HG03460 (cell line): ENCODE measurements around the gene MYRF.
A peak's percentile ranks its signal among the peaks of the same experiment; 100 is the strongest.

Experiments
- ATAC-seq: cut with Tn5 transposase; IDR thresholded peaks from one replicate; pipeline ENCODE4 v1.9.1; 2021; ENCODE audit not compliant: unreplicated experiment

The MYRF gene

DNA sequence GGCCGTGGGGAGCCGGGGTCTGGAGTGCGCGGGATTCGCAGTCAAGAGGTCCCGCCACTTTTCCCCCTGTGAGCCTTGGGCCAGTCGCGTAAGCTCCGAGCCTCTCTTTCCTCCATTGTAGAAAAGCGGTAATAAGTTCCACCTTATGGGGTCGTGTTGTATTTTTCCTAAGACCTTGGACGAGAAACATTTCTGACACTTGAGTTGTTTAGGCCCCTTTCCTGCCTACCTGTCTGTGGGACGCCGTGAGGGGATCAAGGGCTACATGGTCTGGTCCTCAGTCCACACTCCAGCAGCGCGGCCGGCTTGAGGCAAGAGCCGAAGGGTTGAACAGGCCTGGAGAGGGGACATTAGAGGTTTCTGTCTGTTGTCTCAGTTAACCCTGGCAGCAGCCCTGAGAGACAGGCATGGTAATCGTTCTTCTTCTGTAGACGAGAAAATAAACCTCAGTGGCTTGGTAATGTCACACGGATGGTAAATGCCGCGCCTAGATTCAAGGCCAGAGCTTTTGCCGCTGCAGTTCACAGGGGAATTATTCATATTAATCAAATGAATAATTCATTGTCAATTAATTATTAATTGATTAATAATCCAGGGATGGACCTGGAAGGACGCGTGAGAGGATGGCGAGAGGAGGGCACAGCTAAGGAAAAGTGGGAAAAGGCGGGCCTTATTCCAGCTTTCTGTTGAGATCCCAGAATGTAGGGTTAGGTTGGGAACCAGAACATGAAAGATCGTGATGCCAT, 40.8 kb downstream of the MYRF start:
- ATAC-seq = no peak

GRCh38 chr11:61793829-61794204, 41.4 kb downstream of the MYRF start:
- no peak for ATAC-seq

DNA sequence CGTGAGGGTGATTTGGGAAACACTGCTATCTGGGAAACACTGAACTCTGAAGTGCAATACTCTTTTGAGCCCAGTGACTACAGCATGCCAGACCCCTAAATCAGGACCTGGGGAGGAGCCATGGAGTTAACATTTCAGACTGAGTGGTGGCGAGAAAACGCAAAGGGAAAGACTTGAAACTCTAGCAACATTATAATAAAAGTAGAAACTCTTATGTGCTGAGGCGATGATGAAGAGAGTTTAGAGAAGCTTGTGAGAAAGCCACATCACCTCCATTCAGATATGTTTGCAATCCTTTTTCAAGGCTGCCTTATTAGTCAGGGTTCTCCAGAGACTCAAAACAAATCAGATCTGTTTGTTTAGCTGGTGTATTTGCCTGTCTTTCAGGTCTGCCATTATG, 42.1 kb downstream of the MYRF start:
- ATAC-seq = no peak

DNA sequence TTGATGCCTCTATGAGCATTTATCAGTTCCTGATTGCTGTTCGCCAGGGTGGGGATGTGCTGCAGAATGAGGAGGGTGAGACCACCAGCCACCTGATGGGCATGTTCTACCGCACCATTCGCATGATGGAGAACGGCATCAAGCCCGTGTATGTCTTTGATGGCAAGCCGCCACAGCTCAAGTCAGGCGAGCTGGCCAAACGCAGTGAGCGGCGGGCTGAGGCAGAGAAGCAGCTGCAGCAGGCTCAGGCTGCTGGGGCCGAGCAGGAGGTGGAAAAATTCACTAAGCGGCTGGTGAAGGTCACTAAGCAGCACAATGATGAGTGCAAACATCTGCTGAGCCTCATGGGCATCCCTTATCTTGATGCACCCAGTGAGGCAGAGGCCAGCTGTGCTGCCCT, 43.0 kb downstream of the MYRF start:
- no peak for ATAC-seq

GRCh38 chr11:61795876-61796526, 43.6 kb downstream of the MYRF start:
- ATAC-seq = no peak

DNA sequence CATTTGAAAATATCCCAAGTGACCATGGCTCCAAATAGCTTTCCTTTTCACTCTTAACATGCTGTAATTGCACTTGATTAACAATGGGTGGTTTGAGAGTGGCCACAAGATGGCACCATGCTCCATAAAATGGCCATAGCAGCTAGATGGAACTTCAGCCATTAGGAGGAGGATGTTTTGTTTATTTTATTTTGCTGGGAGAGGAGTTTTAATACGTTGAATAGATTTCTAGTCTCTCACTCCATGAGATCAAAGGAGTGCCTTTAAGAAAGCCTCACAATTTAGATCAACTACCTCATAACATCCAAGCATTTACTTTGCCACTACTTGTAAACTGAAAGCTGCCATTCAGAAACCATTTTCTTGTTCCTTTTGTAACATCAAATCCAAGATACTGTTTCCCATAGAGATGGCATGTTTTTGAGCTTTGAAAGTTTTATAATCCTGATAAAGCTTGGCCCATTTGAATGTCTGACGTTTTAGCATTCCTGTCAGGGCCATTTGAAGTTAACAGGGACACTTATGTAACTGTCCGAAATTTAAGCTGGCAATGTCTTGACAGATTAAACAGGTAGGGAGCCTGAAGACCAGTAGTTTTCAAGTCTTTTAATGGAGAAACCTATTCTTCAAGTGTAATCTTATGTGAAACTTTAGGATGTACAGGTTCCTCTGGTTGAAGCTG, 45.0 kb downstream of the MYRF start:
- ATAC-seq = no peak

DNA sequence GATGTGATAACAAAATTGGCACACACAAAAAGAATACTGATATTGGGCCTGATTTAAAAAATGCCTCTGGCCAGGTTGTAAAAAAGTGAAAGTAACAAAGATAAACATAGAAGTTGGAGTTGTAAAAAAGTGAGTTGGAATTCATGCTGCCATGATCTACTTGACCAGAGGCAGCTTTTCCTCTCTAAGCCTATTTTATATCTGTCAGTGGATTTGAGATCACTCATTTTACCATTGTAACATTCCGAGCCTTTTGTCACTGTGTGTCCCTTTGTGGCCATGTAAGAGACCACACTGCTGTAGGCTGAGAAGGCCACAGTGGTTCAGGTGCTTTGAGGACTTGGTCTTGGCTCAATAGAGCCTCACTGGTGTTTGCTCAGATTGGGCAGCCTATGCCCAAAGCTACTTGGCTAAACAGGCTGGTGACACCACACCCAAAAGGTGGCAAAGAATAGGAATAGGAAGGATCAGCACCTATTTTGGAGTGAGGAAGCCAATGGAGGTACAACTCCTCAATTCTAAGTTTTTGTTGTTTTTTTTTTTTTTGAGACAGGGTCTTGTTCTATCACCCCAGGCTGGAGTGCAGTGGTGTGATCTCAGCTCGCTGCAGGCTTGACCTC, 47.3 kb downstream of the MYRF start:
- ATAC-seq = no peak

GRCh38 chr11:61800331-61801281, 48.2 kb downstream of the MYRF start:
- no peak for ATAC-seq

- ATAC-seq = no peak
Measured at GRCh38 chr11:61802605-61803004, 50.2 kb downstream of the MYRF start.

GRCh38 chr11:61803889-61804647, 51.6 kb downstream of the MYRF start:
- ATAC-seq = no peak

DNA sequence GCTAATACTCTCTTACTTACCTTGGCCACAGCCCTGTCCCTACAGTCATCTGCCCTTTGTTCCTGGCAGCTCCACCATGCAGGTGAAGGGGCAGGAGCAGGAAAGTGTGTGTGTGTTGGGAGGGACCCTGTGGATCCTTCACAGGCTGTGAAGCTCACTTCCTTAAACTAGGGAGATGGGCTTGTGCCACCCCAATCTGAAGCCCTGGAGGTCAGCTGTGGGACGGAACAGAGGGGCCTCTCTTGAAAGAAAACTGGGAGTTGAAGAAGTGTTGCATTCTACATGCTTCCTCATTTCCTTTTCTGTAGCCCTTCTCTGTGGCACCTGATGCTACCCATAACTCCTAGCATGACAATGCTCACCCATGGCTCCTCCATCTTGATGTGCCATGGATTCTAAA, 52.7 kb downstream of the MYRF start:
- no peak for ATAC-seq

- ATAC-seq = no peak
Measured at GRCh38 chr11:61806785-61807184, 54.3 kb downstream of the MYRF start.

DNA sequence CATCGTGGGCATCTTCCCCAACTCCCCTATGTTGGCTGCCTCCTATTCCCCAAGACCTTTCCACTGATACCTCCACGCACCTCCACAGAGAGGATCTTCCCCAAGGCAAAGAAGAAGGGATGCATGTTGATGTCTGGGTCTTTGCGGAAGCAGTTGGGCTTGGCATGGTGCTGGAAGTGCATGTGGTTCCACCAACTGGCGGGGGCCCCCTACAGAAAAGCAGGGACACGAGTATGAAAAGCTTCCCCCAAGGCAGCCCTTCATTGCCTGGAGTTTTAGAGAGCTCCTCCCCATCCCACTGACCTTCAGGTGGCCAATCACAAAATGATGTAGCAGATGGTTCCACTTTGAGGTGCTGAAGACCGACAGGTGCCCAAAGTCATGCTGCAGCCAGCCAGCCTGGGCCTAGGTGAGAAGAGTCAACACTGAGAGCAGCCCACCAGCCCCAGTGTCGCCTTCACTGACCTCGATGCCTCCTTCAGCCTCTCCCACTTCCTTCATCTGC, 58.3 kb downstream of the MYRF start:
- no peak for ATAC-seq

DNA sequence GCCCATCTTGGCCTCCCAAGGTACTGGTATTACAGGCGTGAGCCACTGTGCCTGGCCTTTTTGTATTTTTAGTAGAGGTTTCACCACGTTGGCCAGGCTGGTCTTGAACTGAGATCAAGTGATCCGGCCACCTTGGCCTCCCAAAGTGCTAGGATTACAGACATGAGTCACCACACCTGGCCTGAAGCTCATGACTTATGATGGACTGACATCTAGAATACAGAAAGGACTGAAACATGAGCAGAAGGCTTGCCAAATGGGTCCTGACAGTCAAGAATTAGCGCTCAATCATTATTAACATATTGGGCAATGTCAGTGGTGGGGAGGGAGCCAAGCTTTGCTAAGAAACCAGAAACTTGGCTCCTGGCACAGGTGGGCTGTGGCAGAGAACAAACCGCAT, 59.4 kb downstream of the MYRF start:
- ATAC-seq = no peak

- ATAC-seq = no peak
Measured at GRCh38 chr11:61812736-61813411, 60.4 kb downstream of the MYRF start.

- no peak for ATAC-seq
Measured at GRCh38 chr11:61814247-61814957, 62.0 kb downstream of the MYRF start.

GRCh38 chr11:61814958-61815789, 62.7 kb downstream of the MYRF start:
- peak; percentile 42 for ATAC-seq
